Erythroblast (primary cell): ENCODE results near the gene AZGP1.

ENCODE experiments used
- GATA1 ChIP-seq: IDR thresholded peaks from 2 replicates; pipeline ENCODE4 v1.6.1; 2011; ENCODE audit warnings: low read depth, mild to moderate bottlenecking, control low read depth, low read length, moderate library complexity
- POLR2A ChIP-seq: IDR thresholded peaks from 2 replicates; pipeline ENCODE4 v1.6.1; 2011; ENCODE audit warnings: mild to moderate bottlenecking, low read length

DNA sequence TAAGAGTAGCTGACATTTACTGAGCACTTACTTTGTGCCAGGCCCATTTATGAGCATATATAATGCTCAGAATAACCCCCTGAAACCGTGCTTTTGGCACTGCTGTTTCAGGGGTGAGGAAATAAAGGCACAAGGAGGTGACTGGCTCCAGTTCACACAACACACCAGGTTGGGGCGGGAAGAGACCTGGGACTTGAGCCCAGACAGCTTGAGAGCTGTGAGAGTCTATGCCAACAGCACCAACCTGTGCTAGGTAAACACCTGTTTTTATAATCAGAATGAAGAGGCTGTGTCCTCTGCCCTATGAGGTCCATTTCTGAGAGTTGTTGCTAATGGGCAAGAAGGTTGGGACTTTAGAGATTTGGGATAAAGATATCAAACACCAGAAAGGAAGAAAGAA is 8.8 kb upstream of the AZGP1 start:
- TF ChIP-seq POLR2A, result no peak
- no peak for TF ChIP-seq GATA1
